Heart left ventricle (tissue), 16 donors: Measurements from ENCODE around the gene RNF150. TPM values are rescaled to one million over a fixed set of nuclear protein-coding genes. Genes with fewer than 3 reads are reported as not detected.
A peak's percentile ranks its signal among the peaks of the same experiment; 100 is the strongest.

Experiments
- ATAC-seq, 4 donors: fragments of 200-7000 bp; cut with Tn5 transposase; one replicate each; pipeline ENCODE4 v1.9.1; 2020 to 2022; ENCODE audit warnings: moderate library complexity in 4 of 4, mild to moderate bottlenecking in 3 of 4, moderate number of reproducible peaks in 1 of 4
- DNase-seq, 5 donors: peaks; one replicate each; pipeline ENCODE4 v3.0.0-alpha.2; 2020
- H3K27ac ChIP-seq, 12 donors: fragments of 200-600 bp; sonication (generic) in 4 of 12; one replicate each; pipeline versions ENCODE4 v1.5.0 to v1.8.0; 2016 to 2022; ENCODE audit warnings: mild to moderate bottlenecking in 2 of 12
- H3K27me3 ChIP-seq, 9 donors: fragments of 200-600 bp; sonication (generic) in 2 of 9; one replicate each; pipeline versions ENCODE4 v1.5.1 to v1.8.0; 2016 to 2022; ENCODE audit warnings: mild to moderate bottlenecking in 3 of 9
- H3K36me3 ChIP-seq, 9 donors: fragments of 200-600 bp; sonication (generic) in 2 of 9; one replicate each; pipeline versions ENCODE4 v1.5.0 to v1.8.0; 2018 to 2022; ENCODE audit warnings: mild to moderate bottlenecking in 2 of 9
- H3K4me1 ChIP-seq, 12 donors: fragments of 200-600 bp; sonication (generic) in 4 of 12; one replicate each; pipeline versions ENCODE4 v1.5.0 to v1.8.0; 2016 to 2022; ENCODE audit warnings: mild to moderate bottlenecking in 3 of 12
- H3K4me3 ChIP-seq, 12 donors: fragments of 200-600 bp; sonication (generic) in 4 of 12; one replicate each; pipeline versions ENCODE4 v1.5.0 to v1.8.0; 2017 to 2022; ENCODE audit warnings: mild to moderate bottlenecking in 9 of 12, moderate library complexity in 4 of 12
- H3K9me3 ChIP-seq, 12 donors: fragments of 200-600 bp; sonication (generic) in 4 of 12; one replicate each; pipeline versions ENCODE4 v1.5.0 to v1.8.0; 2016 to 2022; ENCODE audit warnings: mild to moderate bottlenecking in 1 of 12
- POLR2A ChIP-seq, 2 donors: fragments of 450-650 bp; IDR thresholded peaks; one replicate each; pipeline ENCODE4 v1.6.1; 2017; ENCODE audit warnings: antibody characterized with exemption in 2 of 2, mild to moderate bottlenecking in 2 of 2, moderate library complexity in 2 of 2
- WGBS, 4 donors: extraction: QIAGEN DNeasy Blood & Tissue Kit in 2 of 4; methylation state at CpG; one replicate each; pipeline versions ENCODE4 v1.1.5 to v1.1.7; 2013 to 2018; 5-methylcytosine and 5-hydroxymethylcytosine counted together
- intact Hi-C, 10 donors: fragments of 100-400 bp; cut with DNase I; formaldehyde crosslinking; loops; one replicate each; pipeline versions ENCODE4 v1.11.1 to v1.14.2; 2022
- polyA plus RNA-seq, 2 donors: library from polyadenylated mRNA; stranded (reverse); fragments of 200-250 nt; gene quantifications; one replicate each; pipeline ENCODE4 v1.2.3, GENCODE V29; 2013
- total RNA-seq, 9 donors: library from RNA; depleted of rRNA in 2 of 9; stranded (reverse); fragments of >200 nt in 2 of 9; fragmentation: NEBNext Ultra II Directional in 3 of 9; extraction: Animal tissue kit (Norgen Biotek cat#: 25700) in 3 of 9; gene quantifications; one replicate each; pipeline versions ENCODE4 v1.1.0 to v1.2.4, GENCODE V29; 2016 to 2023
- TF ChIP-seq, protein P1 (sequence below), 12 donors: fragments of 200-600 bp; sonication (generic) in 4 of 12; IDR thresholded peaks; one replicate each; pipeline versions ENCODE4 v1.5.0 to v1.8.0; 2018 to 2022; ENCODE audit warnings: antibody characterized with exemption in 12 of 12, mild to moderate bottlenecking in 5 of 12
- donor health status: ischemic (EF 13 %, LVEDD 7.1; RV severe dilation, severe dysfunction).
- donor health status: healthy with polysubstance abuse.
- donor health status: DM: no; HTN: yes; CAD: no.
- donor health status: DM: no; HTN: no; CAD: no.
- donor health status: ischemic (EF 25% LVEDD 6.9; RV normal size, moderate dysfunction).
- donor health status: ischemic (EF 25% LVEDD 5.7; RV mildly dilated, moderate dysfunction).
- donor health status: healthy.
- donor health status: DM: yes; HTN: yes; CAD: no.
- donor health status: ischemic (EF 35%, LVEDD 5.7; RV mildly dilated, moderate dysfunction).
- donor health status: nonischemic (EF 11% LVEDD 7.7; RV severe dilation, severe dysfunction).
- donor health status: DM: yes; HTN: yes; CAD: no.
- donor health status: PGD.
- donor health status: ischemic (EF 29% LVEDD 5.4; RV normal size, mild dysfunction).
- donor health status: nonischemic (EF 23%, LVEDD 6.1; RV moderate dilation, normal function).

Gene RNF150
- total and polyA plus RNA-seq, 11 donors: 11.9 to 146 (median 72.5) TPM

DNA sequence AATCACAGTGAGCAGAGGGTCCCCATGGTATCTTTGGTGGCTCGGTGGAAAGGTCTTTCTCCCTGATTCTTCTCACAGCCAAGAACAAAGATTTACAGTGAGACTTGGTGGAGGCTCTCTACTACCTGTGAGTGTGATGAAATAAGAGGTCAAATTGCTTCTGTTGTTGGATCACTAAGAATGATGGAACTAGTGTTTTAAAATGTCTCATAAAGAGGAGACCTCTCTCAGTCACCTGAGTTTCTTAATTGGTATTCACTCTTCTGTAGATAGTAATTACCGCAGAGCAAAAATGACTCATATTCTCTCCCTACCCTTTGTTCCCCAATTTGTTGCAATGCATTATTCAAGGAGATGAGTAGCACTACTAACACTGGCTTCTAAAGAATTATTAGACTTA, 276.2 kb downstream of the RNF150 start:
- intact Hi-C loops: loop anchor here in 9 of 10 donors (10.0 kb wide), 9 partner anchors 102 to 502 kb away; partner anchors contain the start of genes ELMOD2 (in 2 of the 9), TBC1D9 (in 1 of the 9) and ZNF330 (in 1 of the 9)
- no peak for ATAC-seq

DNA sequence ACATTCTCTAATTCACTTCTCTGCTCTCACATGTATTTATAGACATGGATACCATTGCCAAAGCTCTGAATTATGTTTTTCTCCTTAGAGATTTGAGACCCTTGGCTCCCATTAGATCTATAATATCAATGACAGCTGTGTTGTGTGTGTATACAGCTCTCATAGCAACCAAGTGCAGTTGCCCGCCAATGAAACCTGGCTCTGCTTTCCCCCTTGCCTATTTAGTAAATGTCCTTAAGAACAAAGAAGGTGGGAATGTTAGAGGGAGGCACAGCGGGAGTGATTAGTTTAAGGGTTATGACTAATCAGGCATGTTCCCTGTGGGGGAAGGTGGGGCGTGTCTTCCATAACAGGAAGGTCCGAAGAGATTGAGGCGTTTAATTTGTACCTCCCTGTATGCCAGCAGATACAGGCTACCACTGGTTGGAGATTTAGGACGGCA, 276.6 kb downstream of the RNF150 start:
- TF ChIP-seq POLR2A (IDR thresholded peaks at IDR 0.05): no peak
- TF ChIP-seq, protein P1, sequence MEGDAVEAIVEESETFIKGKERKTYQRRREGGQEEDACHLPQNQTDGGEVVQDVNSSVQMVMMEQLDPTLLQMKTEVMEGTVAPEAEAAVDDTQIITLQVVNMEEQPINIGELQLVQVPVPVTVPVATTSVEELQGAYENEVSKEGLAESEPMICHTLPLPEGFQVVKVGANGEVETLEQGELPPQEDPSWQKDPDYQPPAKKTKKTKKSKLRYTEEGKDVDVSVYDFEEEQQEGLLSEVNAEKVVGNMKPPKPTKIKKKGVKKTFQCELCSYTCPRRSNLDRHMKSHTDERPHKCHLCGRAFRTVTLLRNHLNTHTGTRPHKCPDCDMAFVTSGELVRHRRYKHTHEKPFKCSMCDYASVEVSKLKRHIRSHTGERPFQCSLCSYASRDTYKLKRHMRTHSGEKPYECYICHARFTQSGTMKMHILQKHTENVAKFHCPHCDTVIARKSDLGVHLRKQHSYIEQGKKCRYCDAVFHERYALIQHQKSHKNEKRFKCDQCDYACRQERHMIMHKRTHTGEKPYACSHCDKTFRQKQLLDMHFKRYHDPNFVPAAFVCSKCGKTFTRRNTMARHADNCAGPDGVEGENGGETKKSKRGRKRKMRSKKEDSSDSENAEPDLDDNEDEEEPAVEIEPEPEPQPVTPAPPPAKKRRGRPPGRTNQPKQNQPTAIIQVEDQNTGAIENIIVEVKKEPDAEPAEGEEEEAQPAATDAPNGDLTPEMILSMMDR (IDR thresholded peaks at IDR 0.05): no peak
- Histone ChIP-seq H3K27ac (peak overlapping the region in 6 of 12 donors; percentile 1 to 42 (median 38)), H3K27me3 (no peaks in the 10 kb centered on the region), H3K9me3 (no peaks in the 10 kb centered on the region), H3K4me3 (peak overlapping the region in 1 of 12 donors; percentile 3), H3K4me1 (peaks cover 0 to 21% (median 13%) of the 10 kb centered on the region in 12 donors), H3K36me3 (no peaks in the 10 kb centered on the region)
- intact Hi-C loops: loop anchor here in 9 of 10 donors (10.0 kb wide), 9 partner anchors 102 to 502 kb away; partner anchors contain the start of genes ELMOD2 (in 2 of the 9), TBC1D9 (in 1 of the 9) and ZNF330 (in 1 of the 9)
- DNase-seq: peak; percentile 24 to 73 (median 48)
- WGBS, 4 donors: 17 to 23% (median 20%) methylated on average over 6 of the region's 6 CpGs
- peak; percentile 23 to 85 (median 67) for ATAC-seq

More for the DNA sequence above, 276.2 kb downstream of the RNF150 start:
- WGBS, 4 donors: 65 to 77% (median 74%) methylated on average over 2 of the region's 2 CpGs
- Histone ChIP-seq H3K9me3 (no peaks in the 10 kb centered on the region), H3K4me1 (peaks cover 0 to 26% (median 14%) of the 10 kb centered on the region in 12 donors), H3K4me3 (peak overlapping the region in 1 of 12 donors; percentile 3), H3K27me3 (no peaks in the 10 kb centered on the region), H3K36me3 (no peaks in the 10 kb centered on the region), H3K27ac (peak overlapping the region in 5 of 12 donors; percentile 32 to 42 (median 39))
- TF ChIP-seq POLR2A (IDR thresholded peaks at IDR 0.05): no peak
- TF ChIP-seq, protein P1 (IDR thresholded peaks at IDR 0.05): no peak
- no peak for DNase-seq

DNA sequence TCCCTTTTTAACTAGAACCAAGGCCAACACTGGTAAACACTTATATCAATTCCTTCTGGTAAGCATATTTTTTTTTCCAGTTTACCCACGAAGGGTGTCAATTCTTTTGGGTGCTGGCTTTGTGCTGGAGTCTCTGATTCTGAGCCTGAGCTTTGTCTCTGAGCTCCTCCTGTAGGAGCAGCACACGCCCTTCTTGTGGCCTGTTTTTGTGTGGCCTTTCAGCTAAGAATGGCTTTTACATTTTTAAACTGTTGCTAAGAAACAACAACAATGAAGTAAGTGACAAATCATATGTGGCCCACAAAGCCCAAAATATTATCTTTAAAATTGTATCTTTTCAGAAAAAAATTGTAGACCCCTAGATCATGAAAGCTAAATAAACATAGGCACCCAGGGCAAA, 279.1 kb downstream of the RNF150 start:
- WGBS, 4 donors: 43 to 63% (median 55%) methylated on average over 2 of the region's 2 CpGs
- intact Hi-C loops: loop anchor here (5.0 to 10.0 kb wide), 21 partner anchors 97 to 499 kb away; partner anchors contain the start of genes ELMOD2 (in 4 of the 10), TBC1D9 (in 4 of the 10), CLGN (in 2 of the 10) and ZNF330 (in 1 of the 10)
- DNase-seq: no peak
- H3K27me3 ChIP-seq: no peaks in the 10 kb centered on the region
- no peaks in the 10 kb centered on the region for H3K9me3 ChIP-seq
- no peak overlapping the region for H3K4me3 ChIP-seq
- no peaks in the 10 kb centered on the region for H3K36me3 ChIP-seq
- H3K27ac ChIP-seq: peak overlapping the region in 1 of 12 donors; percentile 12
- ATAC-seq: no peak
- TF ChIP-seq POLR2A (IDR thresholded peaks at IDR 0.05): no peak
- TF ChIP-seq, protein P1 (IDR thresholded peaks at IDR 0.05): no peak
- peaks cover 0 to 17% (median 12%) of the 10 kb centered on the region in 12 donors for H3K4me1 ChIP-seq

DNA sequence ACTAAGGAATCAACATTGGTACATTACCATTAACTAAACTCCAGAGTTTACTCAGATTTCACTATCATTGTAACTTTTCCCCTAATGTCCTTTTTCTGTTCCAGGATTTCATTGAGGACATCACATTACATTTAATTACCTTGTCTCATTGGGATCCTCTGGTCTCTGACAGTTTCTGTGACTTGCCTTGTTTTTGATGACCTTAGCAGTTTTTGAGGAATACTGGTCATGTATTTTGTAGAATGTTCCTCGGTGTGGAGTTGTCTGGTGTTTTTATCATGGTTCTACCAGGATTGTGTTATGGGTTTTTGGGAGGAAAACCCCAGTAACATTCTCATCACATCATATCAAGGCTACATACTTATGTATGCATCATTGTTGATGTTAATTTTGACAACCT, 281.5 kb downstream of the RNF150 start:
- no peak for ATAC-seq
- TF ChIP-seq POLR2A (IDR thresholded peaks at IDR 0.05): no peak
- TF ChIP-seq, protein P1 (IDR thresholded peaks at IDR 0.05): no peak
- Histone ChIP-seq H3K4me3 (no peak overlapping the region), H3K36me3 (no peaks in the 10 kb centered on the region), H3K27me3 (no peaks in the 10 kb centered on the region), H3K4me1 (peaks cover 0 to 10% (median 8%) of the 10 kb centered on the region in 12 donors), H3K9me3 (no peaks in the 10 kb centered on the region), H3K27ac (no peak overlapping the region)
- intact Hi-C loops: loop anchor here (1.0 to 10.0 kb wide), 24 partner anchors 95 to 497 kb away; partner anchors contain the start of genes ELMOD2 (in 5 of the 10), TBC1D9 (in 4 of the 10), CLGN (in 2 of the 10) and ZNF330 (in 1 of the 10)
- WGBS, 4 donors: 46 to 72% (median 71%) methylated on average over 1 of the region's 1 CpG
- DNase-seq: no peak
